Natural killer cell (primary cell): Measurements from ENCODE around the gene TIPIN. TPM values are rescaled to one million over a fixed set of nuclear protein-coding genes. Genes with fewer than 3 reads are reported as not detected.
"Not testable (repeated sequence)": the region's sequence is repeated elsewhere in the genome, so short reads cannot be mapped to it uniquely, and the experiment has no call there.

Experiments
- ATAC-seq, 3 donors: fragments of 150-1000 bp in 2 of 3; fragments of 200-7000 bp in 1 of 3; cut with Tn5 transposase; 1 replicate in 1 of 3; 2 replicates in 2 of 3; pipeline ENCODE4 v1.10.0; 2021; ENCODE audit warnings: mild to moderate bottlenecking in 2 of 3, moderate library complexity in 2 of 3
- DNase-seq, 2 donors: peaks; one replicate each; pipeline versions ENCODE4 v3.0.0 to v3.0.0-alpha.2; 2013 to 2021; ENCODE audit warnings: mixed read lengths in 1 of 2
- H3K27ac ChIP-seq: one replicate; pipeline ENCODE4 v1.5.1; 2013; ENCODE audit warnings: mild to moderate bottlenecking, low read length
- H3K27me3 ChIP-seq: one replicate; pipeline ENCODE4 v1.6.1; 2013; ENCODE audit warnings: low read length; ENCODE audit not compliant: control insufficient read depth, insufficient read depth
- H3K36me3 ChIP-seq: one replicate; pipeline ENCODE4 v1.6.1; 2013; ENCODE audit warnings: low read length; ENCODE audit not compliant: control insufficient read depth, insufficient read depth
- H3K4me1 ChIP-seq: one replicate; pipeline ENCODE4 v1.6.1; 2013; ENCODE audit warnings: low read length; ENCODE audit not compliant: control insufficient read depth, insufficient read depth
- H3K4me3 ChIP-seq: one replicate; pipeline ENCODE4 v1.5.1; 2013; ENCODE audit warnings: low read length
- H3K9me3 ChIP-seq: one replicate; pipeline ENCODE4 v1.6.1; 2013; ENCODE audit warnings: low read length; ENCODE audit not compliant: control insufficient read depth, insufficient read depth
- H3K27ac Mint-ChIP-seq, 2 donors: one replicate each; pipeline ENCODE4 v1.8.0; 2022; ENCODE audit warnings: mild to moderate bottlenecking in 2 of 2, mixed read lengths in 2 of 2, moderate library complexity in 1 of 2
- H3K27me3 Mint-ChIP-seq, 2 donors: one replicate each; pipeline ENCODE4 v1.8.0; 2022; ENCODE audit warnings: low read depth in 2 of 2, mixed read lengths in 2 of 2
- H3K36me3 Mint-ChIP-seq: one replicate; pipeline ENCODE4 v1.8.0; 2022; ENCODE audit warnings: mixed read lengths
- H3K4me1 Mint-ChIP-seq, 2 donors: one replicate each; pipeline ENCODE4 v1.8.0; 2022; ENCODE audit warnings: mixed read lengths in 2 of 2
- H3K4me3 Mint-ChIP-seq: one replicate; pipeline ENCODE4 v1.8.0; 2022; ENCODE audit warnings: mild to moderate bottlenecking, moderate library complexity, mixed read lengths
- H3K9me3 Mint-ChIP-seq, 2 donors: one replicate each; pipeline ENCODE4 v1.8.0; 2022; ENCODE audit warnings: mixed read lengths in 2 of 2
- WGBS: methylation state at CpG from one replicate; pipeline ENCODE4 v1.1.7; 2013; ENCODE audit warnings: missing lambda C conversion rate; ENCODE audit not compliant: insufficient coverage; 5-methylcytosine and 5-hydroxymethylcytosine counted together
- intact Hi-C: fragments of 100-400 bp; cut with micrococcal nuclease; formaldehyde crosslinking; loops from one replicate; pipeline ENCODE4 v1.14.2; 2022
- total RNA-seq, 4 donors: library from RNA; stranded (reverse); fragments of 120-200 nt in 1 of 4; gene quantifications; one replicate each; pipeline versions ENCODE4 v1.2.3 to v1.2.4, GENCODE V29; 2013 to 2022
- TF ChIP-seq, protein P1 (sequence below): fragments of 200-600 bp; IDR thresholded peaks from one replicate; pipeline ENCODE4 v1.8.0; 2022; ENCODE audit warnings: antibody characterized with exemption

Gene TIPIN
- total RNA-seq, 3 donors from 2014 or later (not counting 1 experiment from before 2014, with no cell fraction given): 2.6 to 5.5 (median 5.3) TPM

DNA sequence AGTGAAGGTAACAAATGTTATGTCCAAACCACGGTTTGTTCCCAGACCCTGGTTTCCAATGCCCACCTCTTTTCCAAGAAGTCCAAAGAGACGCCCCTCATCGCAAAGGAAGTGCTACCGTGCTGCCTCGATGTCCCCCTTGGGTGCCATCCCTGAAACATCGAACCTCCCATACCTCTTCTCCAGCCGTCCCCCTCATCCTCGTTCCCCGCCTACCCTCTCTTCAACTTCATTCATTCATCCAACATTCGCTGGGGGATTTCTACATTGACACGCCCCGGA lies 467 bp downstream of the TIPIN start:
- intact Hi-C loops: loop anchor here (1.0 to 2.0 kb wide), 3 partner anchors 30 to 149 kb away; partner anchors contain the start of genes MAP2K1, RPL4, SNAPC5 and ZWILCH
- peaks cover 14 to 15% of the 10 kb centered on the region in 2 donors for H3K4me1 Mint-ChIP-seq
- ATAC-seq: no peak

GRCh38 chr15:66348530-66348929 lies 8.0 kb downstream of the TIPIN start:
- H3K27me3 Mint-ChIP-seq, H3K27ac ChIP-seq, H3K9me3 Mint-ChIP-seq, H3K27ac Mint-ChIP-seq, H3K4me3 ChIP-seq, H3K9me3 ChIP-seq, H3K36me3 Mint-ChIP-seq, H3K4me3 Mint-ChIP-seq, ATAC-seq, DNase-seq, H3K4me1 ChIP-seq, H3K27me3 ChIP-seq, H3K4me1 Mint-ChIP-seq, intact Hi-C loops: not testable (repeated sequence)
- WGBS: 79% methylated on average over 5 of the region's 5 CpGs
- H3K36me3 ChIP-seq: peaks cover 12% of the 10 kb centered on the region

More for the DNA sequence above, 467 bp downstream of the TIPIN start:
- H3K4me3 Mint-ChIP-seq: peak overlapping the region; percentile 96
- Histone ChIP-seq H3K27ac (peak overlapping the region; percentile 71), H3K27me3 (no peaks in the 10 kb centered on the region), H3K9me3 (no peaks in the 10 kb centered on the region), H3K4me3 (peak overlapping the region; percentile 93), H3K36me3 (peaks cover 3% of the 10 kb centered on the region), H3K4me1 (peaks cover 14% of the 10 kb centered on the region)
- no peaks in the 10 kb centered on the region for H3K36me3 Mint-ChIP-seq
- no peaks in the 10 kb centered on the region for H3K9me3 Mint-ChIP-seq
- peak overlapping the region; percentile 90 to 98 for H3K27ac Mint-ChIP-seq
- no peaks in the 10 kb centered on the region for H3K27me3 Mint-ChIP-seq
- TF ChIP-seq, protein P1, sequence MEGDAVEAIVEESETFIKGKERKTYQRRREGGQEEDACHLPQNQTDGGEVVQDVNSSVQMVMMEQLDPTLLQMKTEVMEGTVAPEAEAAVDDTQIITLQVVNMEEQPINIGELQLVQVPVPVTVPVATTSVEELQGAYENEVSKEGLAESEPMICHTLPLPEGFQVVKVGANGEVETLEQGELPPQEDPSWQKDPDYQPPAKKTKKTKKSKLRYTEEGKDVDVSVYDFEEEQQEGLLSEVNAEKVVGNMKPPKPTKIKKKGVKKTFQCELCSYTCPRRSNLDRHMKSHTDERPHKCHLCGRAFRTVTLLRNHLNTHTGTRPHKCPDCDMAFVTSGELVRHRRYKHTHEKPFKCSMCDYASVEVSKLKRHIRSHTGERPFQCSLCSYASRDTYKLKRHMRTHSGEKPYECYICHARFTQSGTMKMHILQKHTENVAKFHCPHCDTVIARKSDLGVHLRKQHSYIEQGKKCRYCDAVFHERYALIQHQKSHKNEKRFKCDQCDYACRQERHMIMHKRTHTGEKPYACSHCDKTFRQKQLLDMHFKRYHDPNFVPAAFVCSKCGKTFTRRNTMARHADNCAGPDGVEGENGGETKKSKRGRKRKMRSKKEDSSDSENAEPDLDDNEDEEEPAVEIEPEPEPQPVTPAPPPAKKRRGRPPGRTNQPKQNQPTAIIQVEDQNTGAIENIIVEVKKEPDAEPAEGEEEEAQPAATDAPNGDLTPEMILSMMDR: no peak
- DNase-seq: no peak
- WGBS: 2% methylated on average over 12 of the region's 12 CpGs

GRCh38 chr15:66328771-66329170 lies 27.7 kb downstream of the TIPIN start:
- Histone ChIP-seq H3K27me3 (no peaks in the 10 kb centered on the region), H3K27ac (no peak overlapping the region), H3K4me3 (no peak overlapping the region), H3K4me1 (no peaks in the 10 kb centered on the region), H3K9me3 (no peaks in the 10 kb centered on the region), H3K36me3 (peaks cover 63% of the 10 kb centered on the region)
- DNase-seq (no peak), ATAC-seq (no peak)
- Mint-ChIP-seq H3K9me3 (no peaks in the 10 kb centered on the region), H3K27ac (no peak overlapping the region), H3K27me3 (no peaks in the 10 kb centered on the region), H3K4me3 (no peak overlapping the region), H3K4me1 (no peaks in the 10 kb centered on the region), H3K36me3 (peaks cover 11% of the 10 kb centered on the region)
- WGBS: 98% methylated on average over 13 of the region's 14 CpGs
- TF ChIP-seq, protein P1: no peak
- intact Hi-C loops: no loop called here

DNA sequence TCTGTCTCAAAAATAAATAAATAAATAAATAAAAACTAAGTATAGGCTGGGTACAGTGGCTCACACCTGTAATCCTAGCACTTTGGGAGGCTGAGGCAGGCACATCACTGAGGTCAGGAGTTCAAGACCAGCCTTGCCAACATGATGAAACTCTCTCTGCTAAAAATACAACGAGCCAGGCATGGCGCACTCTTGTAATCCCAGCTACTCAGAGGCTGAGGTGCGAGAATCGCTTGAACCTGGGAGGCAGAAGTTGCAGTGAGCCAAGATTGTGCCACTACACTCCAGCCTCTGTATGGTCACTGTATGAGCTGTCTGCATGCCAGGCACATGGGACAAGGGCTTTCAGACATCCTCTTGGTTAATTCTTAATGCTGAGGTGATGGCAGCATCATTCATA lies 28.7 kb downstream of the TIPIN start:
- DNase-seq (no peak), ATAC-seq (no peak)
- H3K27ac Mint-ChIP-seq: no peak overlapping the region
- TF ChIP-seq, protein P1: no peak
- intact Hi-C loops: no loop called here
- Histone ChIP-seq H3K27ac (no peak overlapping the region), H3K9me3 (no peaks in the 10 kb centered on the region), H3K27me3 (no peaks in the 10 kb centered on the region), H3K4me3 (no peak overlapping the region), H3K4me1 (no peaks in the 10 kb centered on the region), H3K36me3 (peaks cover 61% of the 10 kb centered on the region)
- H3K4me3 Mint-ChIP-seq: no peak overlapping the region
- no peaks in the 10 kb centered on the region for H3K9me3 Mint-ChIP-seq
- 95% methylated on average over 4 of the region's 4 CpGs for WGBS
- H3K36me3 Mint-ChIP-seq: peaks cover 12% of the 10 kb centered on the region
- H3K27me3 Mint-ChIP-seq: no peaks in the 10 kb centered on the region
- H3K4me1 Mint-ChIP-seq: no peaks in the 10 kb centered on the region
